RPMI8226 (cell line): ENCODE results near the gene PPT1.

Experiments
- DNase-seq: peaks from one replicate; pipeline ENCODE4 v3.0.0-alpha.2; 2015

The PPT1 gene

DNA sequence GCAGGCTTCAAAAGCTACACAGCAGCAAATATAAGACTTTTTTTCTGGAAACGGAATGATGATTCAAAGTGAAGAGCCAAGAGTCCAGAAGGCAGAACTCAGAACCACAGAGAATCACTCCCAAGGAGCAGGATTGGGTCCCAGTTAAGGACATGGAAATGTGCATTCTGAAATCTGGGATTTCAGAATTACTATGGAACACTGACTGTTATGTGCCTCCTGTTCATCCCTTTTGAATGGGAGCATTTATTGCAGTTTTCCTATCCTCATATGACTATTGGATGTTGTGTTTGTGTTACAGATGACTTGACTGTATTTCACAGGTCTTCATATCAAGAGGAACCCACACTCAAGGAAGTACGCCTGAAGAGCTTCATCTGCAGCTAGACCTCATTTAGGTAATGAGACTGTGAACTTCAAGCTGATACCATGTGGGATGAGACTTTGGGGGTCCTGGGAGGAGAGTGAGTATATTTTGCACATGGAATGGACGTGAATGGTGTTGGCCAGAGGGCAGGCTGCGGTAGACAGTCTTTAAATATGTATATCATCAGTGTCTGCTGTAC is 73.6 kb downstream of the PPT1 start:
- DNase-seq, result no peak
